IMR-90 (cell line): ENCODE results near the gene CACNA2D4.

Experiments used
- BHLHE40 ChIP-seq: fragments of 150-350 bp; IDR thresholded peaks from 2 replicates; pipeline ENCODE4 v1.6.1; 2016; ENCODE audit warnings: mild to moderate bottlenecking, low read depth, low read length
- CEBPB ChIP-seq: IDR thresholded peaks from 2 replicates; pipeline ENCODE4 v1.6.1; 2012; ENCODE audit warnings: low read depth, low read length, improper control_type of control experiment
- CTCF ChIP-seq: conservative IDR thresholded peaks from 2 replicates; pipeline ENCODE4 v1.5.1; 2012; ENCODE audit warnings: mild to moderate bottlenecking, low read depth, low read length, improper control_type of control experiment
- FOS ChIP-seq: fragments of 150-350 bp; IDR thresholded peaks from 2 replicates; pipeline ENCODE4 v1.6.1; 2016; ENCODE audit warnings: low read depth, low read length
- MAFK ChIP-seq: IDR thresholded peaks from 2 replicates; pipeline ENCODE4 v1.6.1; 2012; ENCODE audit warnings: low read depth, low read length, improper control_type of control experiment
- MXI1 ChIP-seq: IDR thresholded peaks from 2 replicates; pipeline ENCODE4 v1.6.1; 2012; ENCODE audit warnings: low read depth, mild to moderate bottlenecking, low read length, moderate library complexity, borderline replicate concordance
- POLR2A ChIP-seq: IDR thresholded peaks from 2 replicates; pipeline ENCODE4 v1.6.1; 2012; ENCODE audit warnings: mild to moderate bottlenecking, low read depth, low read length
- RAD21 ChIP-seq: IDR thresholded peaks from 2 replicates; pipeline ENCODE4 v1.6.1; 2012; ENCODE audit warnings: low read length, improper control_type of control experiment
- RCOR1 ChIP-seq: IDR thresholded peaks from 2 replicates; pipeline ENCODE4 v1.6.1; 2012; ENCODE audit warnings: mild to moderate bottlenecking, low read length, improper control_type of control experiment; ENCODE audit not compliant: insufficient replicate concordance
- SMC3 ChIP-seq: fragments of 150-350 bp; IDR thresholded peaks from 2 replicates; pipeline ENCODE4 v1.6.1; 2016; ENCODE audit warnings: low read depth, mild to moderate bottlenecking, antibody characterized with exemption, low read length, moderate library complexity
- TF ChIP-seq, protein P1 (sequence below): fragments of 150-350 bp; IDR thresholded peaks from 2 replicates; pipeline ENCODE4 v1.6.1; 2016; ENCODE audit warnings: low read depth, mild to moderate bottlenecking, low read length, moderate library complexity, borderline replicate concordance

DNA sequence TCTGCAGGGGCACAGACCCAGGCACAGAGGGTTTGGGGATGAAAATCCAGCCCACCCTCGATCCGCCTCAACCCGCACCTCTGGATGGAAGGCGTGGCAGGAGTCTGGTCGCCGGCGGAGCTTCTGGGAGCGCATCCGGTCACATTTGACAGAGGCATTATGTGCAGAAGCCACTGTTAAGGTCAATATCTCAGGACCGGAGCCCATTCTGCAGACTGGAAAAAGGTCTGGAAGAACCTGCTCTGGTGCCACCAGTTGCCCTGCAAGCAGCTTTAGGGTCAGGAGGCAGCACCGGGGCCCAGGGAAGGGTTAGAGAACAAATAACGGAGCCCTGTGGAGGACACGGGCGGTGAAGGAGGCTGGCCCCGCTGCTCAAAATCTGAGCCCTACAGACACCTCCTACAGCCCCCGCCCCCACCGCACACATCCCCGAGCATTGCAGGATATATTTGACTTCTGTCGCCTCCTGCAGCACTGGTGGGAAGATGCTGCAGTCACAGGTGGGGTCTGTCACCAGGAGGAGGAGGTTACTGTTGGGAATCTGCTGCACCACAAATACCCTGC lies 123.1 kb downstream of the CACNA2D4 start:
- TF ChIP-seq FOS (no peak), CTCF (no peak), RAD21 (no peak), POLR2A (no peak), MAFK (no peak), MXI1 (no peak), RCOR1 (no peak), CEBPB (no peak), BHLHE40 (no peak), SMC3 (no peak)
- TF ChIP-seq, protein P1, sequence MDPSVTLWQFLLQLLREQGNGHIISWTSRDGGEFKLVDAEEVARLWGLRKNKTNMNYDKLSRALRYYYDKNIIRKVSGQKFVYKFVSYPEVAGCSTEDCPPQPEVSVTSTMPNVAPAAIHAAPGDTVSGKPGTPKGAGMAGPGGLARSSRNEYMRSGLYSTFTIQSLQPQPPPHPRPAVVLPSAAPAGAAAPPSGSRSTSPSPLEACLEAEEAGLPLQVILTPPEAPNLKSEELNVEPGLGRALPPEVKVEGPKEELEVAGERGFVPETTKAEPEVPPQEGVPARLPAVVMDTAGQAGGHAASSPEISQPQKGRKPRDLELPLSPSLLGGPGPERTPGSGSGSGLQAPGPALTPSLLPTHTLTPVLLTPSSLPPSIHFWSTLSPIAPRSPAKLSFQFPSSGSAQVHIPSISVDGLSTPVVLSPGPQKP, result no peak
